BLaER1 treated with 17β-estradiol and CSF1 and Interleukin-3, amounts not matched to agents 10 nM and 100 nM (cell line): ENCODE data around the gene GABRD.

Experiments
- H3K27ac ChIP-seq, 11 experiments: shearing (Covaris generic); formaldehyde crosslinking; 2 replicates each; pipeline ENCODE4 v1.8.1; 2022
- H3K27me3 ChIP-seq, 11 experiments: shearing (Covaris generic); formaldehyde crosslinking; 2 replicates each; pipeline ENCODE4 v1.8.1; 2022
- H3K36me3 ChIP-seq, 11 experiments: shearing (Covaris generic); formaldehyde crosslinking; 2 replicates each; pipeline ENCODE4 v1.8.1; 2022
- H3K4me1 ChIP-seq, 10 experiments: shearing (Covaris generic); formaldehyde crosslinking; 2 replicates each; pipeline ENCODE4 v1.8.1; 2022
- H3K4me2 ChIP-seq, 11 experiments: shearing (Covaris generic); formaldehyde crosslinking; 2 replicates each; pipeline ENCODE4 v1.8.1; 2022
- H3K4me3 ChIP-seq, 10 experiments: shearing (Covaris generic); formaldehyde crosslinking; 2 replicates each; pipeline ENCODE4 v1.8.1; 2022
- H3K9ac ChIP-seq, 11 experiments: shearing (Covaris generic); formaldehyde crosslinking; 2 replicates each; pipeline ENCODE4 v1.8.1; 2022
- H3K9me3 ChIP-seq, 11 experiments: shearing (Covaris generic); formaldehyde crosslinking; replicated peaks in 1 of 11; 2 replicates each; pipeline ENCODE4 v1.8.1; 2022
- H4K20me1 ChIP-seq, 11 experiments: shearing (Covaris generic); formaldehyde crosslinking; 2 replicates each; pipeline ENCODE4 v1.8.1; 2022
- Cebpa-rat ChIP-seq, 11 experiments: shearing (Covaris generic); IDR thresholded peaks; 2 replicates each; pipeline ENCODE4 v1.8.1; 2022

GABRD gene

DNA sequence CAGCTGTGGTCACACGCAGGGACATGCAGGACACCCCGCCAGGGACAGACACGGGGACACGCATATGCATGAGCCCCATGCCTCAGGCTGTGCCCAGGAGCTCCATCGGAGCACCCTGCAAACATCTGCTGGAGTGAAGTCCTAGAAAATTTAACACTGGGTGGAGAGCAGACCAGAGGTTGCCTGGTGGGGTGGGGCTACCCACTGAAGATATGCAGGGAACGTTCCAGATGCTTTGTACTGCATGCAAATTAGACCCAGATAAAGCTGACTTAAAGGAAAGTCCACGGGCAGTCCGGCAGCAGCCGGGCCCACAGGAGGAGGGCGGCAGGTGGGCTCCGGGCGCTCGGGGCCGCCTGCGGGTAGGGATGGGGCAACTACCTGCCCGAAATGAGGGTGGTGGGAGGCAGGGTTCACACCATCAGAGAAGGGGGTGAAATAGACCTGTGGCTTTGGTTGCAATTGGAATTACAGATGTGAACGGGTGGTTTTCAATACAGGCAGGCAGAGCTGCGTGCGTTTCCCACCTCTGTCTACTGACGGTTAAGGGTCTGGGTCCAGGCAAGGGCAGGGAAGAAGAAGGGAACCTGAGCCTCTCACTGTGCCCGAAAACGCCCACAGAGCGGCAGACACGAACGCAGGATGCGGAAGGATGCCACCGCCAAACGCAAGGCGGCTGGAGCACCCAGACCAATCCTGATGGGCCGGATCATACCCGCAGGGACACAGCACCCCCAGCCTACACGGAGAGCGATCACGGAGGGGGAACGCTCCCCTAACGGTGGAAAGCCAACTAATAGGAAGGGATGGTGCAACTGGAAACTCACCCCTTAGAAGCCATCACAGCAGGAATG lies 36.5 kb upstream of the GABRD start:
- Histone ChIP-seq H4K20me1 (no peaks in the 10 kb centered on the region), H3K27me3 (no peaks in the 10 kb centered on the region), H3K9ac (no peak overlapping the region), H3K4me2 (no peak overlapping the region), H3K4me1 (peaks cover 0 to 6% (median 3%) of the 10 kb centered on the region in 10 experiments; a peak in 10 of 20 replicates), H3K9me3 (peaks cover 9 to 31% (median 22%) of the 10 kb centered on the region in 11 experiments; a peak in 17 of 22 replicates), H3K36me3 (no peaks in the 10 kb centered on the region), H3K4me3 (no peak overlapping the region), H3K27ac (no peak overlapping the region)
- TF ChIP-seq Cebpa-rat (IDR thresholded peaks at IDR 0.05) = no peak

DNA sequence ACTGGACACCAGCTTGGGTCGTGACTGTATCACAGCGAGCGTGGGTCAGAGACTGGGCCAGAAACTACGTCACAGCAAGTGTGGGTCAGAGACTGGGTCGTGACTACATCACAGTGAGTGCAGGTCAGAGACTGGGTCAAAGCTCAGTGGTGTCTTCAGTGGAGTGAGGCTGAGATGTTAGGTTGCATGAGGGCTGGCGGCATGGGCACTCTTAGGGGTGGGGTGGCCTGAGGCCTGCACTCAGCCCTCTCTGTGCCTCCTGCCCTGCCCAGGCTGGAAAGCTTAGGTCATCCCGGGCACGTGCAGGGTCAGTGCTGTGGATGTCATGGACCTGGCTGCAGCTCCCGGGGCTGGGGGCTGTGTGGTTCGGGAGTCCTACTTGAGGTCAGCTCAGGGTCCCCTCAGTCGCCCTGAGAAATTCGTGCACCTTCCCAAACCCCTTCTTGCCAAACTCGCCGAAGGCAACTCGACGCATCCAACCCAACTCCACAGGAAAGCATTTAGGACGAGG lies 34.5 kb upstream of the GABRD start:
- Histone ChIP-seq H3K9ac (no peak overlapping the region), H3K27me3 (no peaks in the 10 kb centered on the region; a peak in 1 of 22 replicates), H3K27ac (no peak overlapping the region), H4K20me1 (no peaks in the 10 kb centered on the region), H3K4me2 (no peak overlapping the region), H3K4me1 (peaks cover 0 to 23% (median 11%) of the 10 kb centered on the region in 10 experiments; a peak in 17 of 20 replicates), H3K36me3 (no peaks in the 10 kb centered on the region), H3K4me3 (no peak overlapping the region), H3K9me3 (peaks cover 7 to 28% (median 22%) of the 10 kb centered on the region in 11 experiments; a peak in 17 of 22 replicates)
- no peak for TF ChIP-seq Cebpa-rat (IDR thresholded peaks at IDR 0.05)

GRCh38 chr1:1985375-1986050 lies 33.6 kb upstream of the GABRD start:
- H3K4me1 ChIP-seq = peaks cover 5 to 32% (median 19%) of the 10 kb centered on the region in 10 experiments; a peak in 19 of 20 replicates
- H3K4me2 ChIP-seq = no peak overlapping the region
- H3K27ac ChIP-seq = no peak overlapping the region
- H3K9me3 ChIP-seq = peaks cover 5 to 24% (median 17%) of the 10 kb centered on the region in 11 experiments; a peak in 17 of 22 replicates
- H3K27me3 ChIP-seq = no peaks in the 10 kb centered on the region; a peak in 1 of 22 replicates
- TF ChIP-seq Cebpa-rat (IDR thresholded peaks at IDR 0.05) = no peak
- H3K36me3 ChIP-seq = no peaks in the 10 kb centered on the region
- no peak overlapping the region for H3K4me3 ChIP-seq
- no peaks in the 10 kb centered on the region for H4K20me1 ChIP-seq
- no peak overlapping the region for H3K9ac ChIP-seq

DNA sequence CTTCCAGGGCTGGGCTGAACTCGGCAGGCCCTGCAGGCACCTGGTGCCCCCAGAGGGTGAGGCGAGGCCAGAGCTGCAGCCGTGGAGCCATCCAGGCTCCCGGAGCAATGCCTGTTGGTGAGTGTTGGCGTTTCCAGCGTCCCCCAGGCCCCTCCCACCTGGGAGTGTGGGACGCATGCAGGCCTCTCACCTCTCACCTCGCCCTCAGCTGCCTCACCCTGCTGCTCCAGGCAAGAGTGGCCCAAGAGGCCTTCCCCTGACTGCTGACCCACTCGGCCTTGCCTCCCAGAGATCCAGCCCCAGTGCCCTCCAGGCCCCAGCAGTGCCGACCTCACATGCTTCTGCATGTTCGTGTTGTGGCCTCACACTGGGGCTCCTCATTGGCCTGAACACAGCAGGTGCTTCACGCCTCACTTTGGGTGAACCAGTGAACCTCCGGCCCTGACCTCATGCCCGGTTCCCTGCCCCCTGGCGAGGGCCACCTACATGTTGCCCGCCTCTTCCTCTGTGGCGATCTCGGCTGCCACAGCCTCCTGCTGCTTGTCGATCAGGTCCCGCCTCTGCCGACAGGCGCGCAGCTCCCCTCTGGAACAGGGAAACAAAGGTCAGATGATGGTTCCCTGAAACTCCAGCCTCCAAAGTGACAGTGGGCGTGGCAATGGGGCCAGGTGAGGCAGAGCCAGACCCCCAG lies 32.5 kb upstream of the GABRD start:
- TF ChIP-seq Cebpa-rat (IDR thresholded peaks at IDR 0.05) = no peak
- no peak overlapping the region for H3K27ac ChIP-seq
- no peak overlapping the region for H3K4me3 ChIP-seq
- no peak overlapping the region for H3K4me2 ChIP-seq
- H3K4me1 ChIP-seq = peaks cover 5 to 42% (median 27%) of the 10 kb centered on the region in 10 experiments; a peak in 19 of 20 replicates
- H3K27me3 ChIP-seq = no peaks in the 10 kb centered on the region; a peak in 1 of 22 replicates
- no peak overlapping the region for H3K9ac ChIP-seq
- no peaks in the 10 kb centered on the region for H3K36me3 ChIP-seq
- H3K9me3 ChIP-seq = peaks cover 0 to 13% (median 8%) of the 10 kb centered on the region in 11 experiments; a peak in 11 of 22 replicates
- no peaks in the 10 kb centered on the region for H4K20me1 ChIP-seq

GRCh38 chr1:1987142-1987510 lies 32.0 kb upstream of the GABRD start:
- Histone ChIP-seq H3K27ac (no peak overlapping the region), H3K36me3 (no peaks in the 10 kb centered on the region), H3K4me2 (no peak overlapping the region), H3K9ac (no peak overlapping the region), H3K4me1 (peaks cover 5 to 48% (median 31%) of the 10 kb centered on the region in 10 experiments; a peak in 19 of 20 replicates), H4K20me1 (no peaks in the 10 kb centered on the region), H3K4me3 (no peak overlapping the region), H3K9me3 (peaks cover 0 to 8% (median 3%) of the 10 kb centered on the region in 11 experiments; a peak in 11 of 22 replicates), H3K27me3 (no peaks in the 10 kb centered on the region; a peak in 1 of 22 replicates)
- no peak for TF ChIP-seq Cebpa-rat (IDR thresholded peaks at IDR 0.05)

GRCh38 chr1:1988061-1988945 lies 30.8 kb upstream of the GABRD start:
- H3K4me3 ChIP-seq = no peak overlapping the region
- H3K9ac ChIP-seq = no peak overlapping the region
- peaks cover 5 to 48% (median 31%) of the 10 kb centered on the region in 10 experiments; a peak in 19 of 20 replicates for H3K4me1 ChIP-seq
- no peaks in the 10 kb centered on the region for H3K9me3 ChIP-seq
- H3K27me3 ChIP-seq = no peaks in the 10 kb centered on the region; a peak in 1 of 22 replicates
- no peak for TF ChIP-seq Cebpa-rat (IDR thresholded peaks at IDR 0.05)
- no peaks in the 10 kb centered on the region for H3K36me3 ChIP-seq
- peak overlapping the region in 6 of 11 experiments; percentile 11 to 54 (median 32); a peak in 8 of 22 replicates for H3K4me2 ChIP-seq
- no peak overlapping the region for H3K27ac ChIP-seq
- H4K20me1 ChIP-seq = no peaks in the 10 kb centered on the region

DNA sequence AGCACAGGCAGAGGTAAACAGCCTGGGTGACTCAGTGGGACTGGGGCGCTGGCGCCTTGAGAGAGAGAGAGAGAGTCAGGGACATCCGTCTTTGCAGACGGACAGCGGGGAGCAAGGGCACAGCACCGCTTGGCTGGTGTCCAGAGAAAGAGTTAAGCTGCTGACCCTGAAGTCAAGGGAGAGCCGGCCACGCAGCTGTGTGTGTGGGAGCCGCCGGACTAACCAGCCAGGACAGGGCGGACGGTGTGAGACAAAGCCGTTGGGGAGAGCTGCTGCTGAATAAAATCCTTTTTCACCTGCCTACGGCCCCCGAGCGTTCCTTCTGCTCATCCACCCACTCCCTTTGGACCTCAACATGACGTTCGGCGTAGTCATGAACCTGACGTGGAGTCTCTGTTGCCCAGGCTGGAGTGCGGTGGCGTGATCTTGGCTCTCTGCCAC lies 30.0 kb upstream of the GABRD start:
- H4K20me1 ChIP-seq = no peaks in the 10 kb centered on the region
- no peaks in the 10 kb centered on the region for H3K36me3 ChIP-seq
- no peaks in the 10 kb centered on the region for H3K9me3 ChIP-seq
- no peak overlapping the region; a peak in 1 of 22 replicates for H3K9ac ChIP-seq
- TF ChIP-seq Cebpa-rat (IDR thresholded peaks at IDR 0.05) = no peak
- H3K4me1 ChIP-seq = peaks cover 5 to 44% (median 28%) of the 10 kb centered on the region in 10 experiments; a peak in 19 of 20 replicates
- H3K27ac ChIP-seq = peak overlapping the region in 3 of 11 experiments; percentile 46 to 63 (median 56); a peak in 4 of 22 replicates
- H3K4me2 ChIP-seq = peak overlapping the region in 10 of 11 experiments; percentile 13 to 88 (median 59); a peak in 16 of 22 replicates
- no peaks in the 10 kb centered on the region; a peak in 1 of 22 replicates for H3K27me3 ChIP-seq
- no peak overlapping the region for H3K4me3 ChIP-seq

- H3K27me3 ChIP-seq = no peaks in the 10 kb centered on the region; a peak in 1 of 22 replicates
- H3K4me2 ChIP-seq = peak overlapping the region; percentile 10 to 88 (median 57); a peak in 19 of 22 replicates
- H3K27ac ChIP-seq = peak overlapping the region in 6 of 11 experiments; percentile 7 to 65 (median 51); a peak in 8 of 22 replicates
- peak overlapping the region in 3 of 11 experiments; percentile 6 to 36 (median 33); a peak in 5 of 22 replicates for H3K9ac ChIP-seq
- no peak overlapping the region for H3K4me3 ChIP-seq
- H3K4me1 ChIP-seq = peaks cover 7 to 48% (median 30%) of the 10 kb centered on the region in 10 experiments
- no peaks in the 10 kb centered on the region for H3K36me3 ChIP-seq
- TF ChIP-seq Cebpa-rat (IDR thresholded peaks at IDR 0.05) = no peak
- no peaks in the 10 kb centered on the region for H3K9me3 ChIP-seq
- no peaks in the 10 kb centered on the region for H4K20me1 ChIP-seq
Measured at GRCh38 chr1:1989789-1990188, 29.4 kb upstream of the GABRD start.
